Endothelial cell of umbilical vein (primary cell): ENCODE measurements around the gene SIGLEC15. TPM values are rescaled to one million over a fixed set of nuclear protein-coding genes. Genes with fewer than 3 reads are reported as not detected.

ENCODE experiments used
- Bru-seq: library from RNA; stranded (reverse); fragments of 400-500 nt; gene quantifications from one replicate; lab custom pipeline; 2021; lab: Mats Ljungman, UMichigan
- BruChase-seq, 2 experiments: library from RNA; stranded (reverse); fragments of 400-500 nt; gene quantifications; one replicate each; lab custom pipeline; 2021; lab: Mats Ljungman, UMichigan
- BruUV-seq: library from RNA; stranded (reverse); fragments of 400-500 nt; replicated peaks from 2 replicates; lab custom pipeline; 2021; lab: Mats Ljungman, UMichigan
- CTCF ChIA-PET: fragments of 300-600, 350-600 bp; sonication (Branson Sonifier 250); formaldehyde crosslinking; loops from one replicate; lab custom pipeline; 2021; ENCODE audit warnings: antibody characterized with exemption, inconsistent platforms; lab: Charles Lee
- POLR2A ChIA-PET: fragments of 300-600, 350-600 bp; sonication (Branson Sonifier 250); formaldehyde crosslinking; loops from one replicate; lab custom pipeline; 2021; ENCODE audit warnings: antibody characterized with exemption, inconsistent platforms; lab: Charles Lee
- DNase-seq: peaks from one replicate; pipeline ENCODE4 v3.0.0-alpha.2; 2011; ENCODE audit warnings: low read depth, low spot score
- FAIRE-seq: peaks from 2 replicates; lab custom pipeline; 2011; peaks lifted over from hg19 to GRCh38; lab: Jason Lieb, UNC
- H2AFZ ChIP-seq: 2 replicates; pipeline ENCODE4 v1.6.0; 2012; ENCODE audit warnings: low read depth, low read length, control low read depth, inconsistent platforms
- H3K27ac ChIP-seq: 2 replicates; pipeline ENCODE4 v1.5.1; 2011; ENCODE audit warnings: low read depth, mild to moderate bottlenecking, control low read depth, low read length, moderate library complexity; ENCODE audit not compliant: insufficient read depth
- H3K27me3 ChIP-seq, 2 experiments: 2 replicates each; pipeline versions ENCODE4 v1.6.0 to v1.6.1; 2011; ENCODE audit warnings: low read length in 2 of 2, mixed read lengths in 1 of 2; ENCODE audit not compliant: control insufficient read depth in 2 of 2, insufficient read depth in 2 of 2
- H3K36me3 ChIP-seq, 2 experiments: 2 replicates in 1 of 2; 3 replicates in 1 of 2; pipeline ENCODE4 v1.5.1; 2011; ENCODE audit warnings: low read length in 2 of 2, mild to moderate bottlenecking in 1 of 2, moderate library complexity in 1 of 2; ENCODE audit not compliant: control insufficient read depth in 2 of 2, insufficient read depth in 2 of 2; ENCODE audit errors: extremely low read depth in 1 of 2
- H3K4me1 ChIP-seq: 3 replicates; pipeline ENCODE4 v1.5.1; 2011; ENCODE audit warnings: mild to moderate bottlenecking, low read length; ENCODE audit not compliant: control insufficient read depth, insufficient read depth; ENCODE audit errors: extremely low read depth
- H3K4me2 ChIP-seq: 2 replicates; pipeline ENCODE4 v1.6.1; 2011; ENCODE audit warnings: low read length, control low read depth, mixed read lengths; ENCODE audit not compliant: insufficient read depth
- H3K4me3 ChIP-seq, 3 experiments: fragments of 200-600 bp in 1 of 3; sonication (generic), shearing (Covaris generic) in 1 of 3; replicated peaks in 1 of 3; 2 replicates each; pipeline ENCODE4 v1.5.1; 2011 to 2016; ENCODE audit warnings: control low read depth in 3 of 3, low read length in 3 of 3, mild to moderate bottlenecking in 2 of 3, inconsistent platforms in 1 of 3, low read depth in 1 of 3, moderate library complexity in 1 of 3; ENCODE audit not compliant: insufficient read depth in 1 of 3
- H3K79me2 ChIP-seq: 2 replicates; pipeline ENCODE4 v1.6.0; 2012; ENCODE audit warnings: low read length, inconsistent platforms; ENCODE audit not compliant: control insufficient read depth, insufficient read depth
- H3K9ac ChIP-seq: replicated peaks from 2 replicates; pipeline ENCODE3; 2011; ENCODE audit warnings: low read length, control low read depth; ENCODE audit not compliant: insufficient read depth; ENCODE audit errors: extremely low read depth
- H3K9me1 ChIP-seq: replicated peaks from 3 replicates; pipeline ENCODE4 v1.6.0; 2011; ENCODE audit warnings: mild to moderate bottlenecking, low read length; ENCODE audit not compliant: control insufficient read depth, insufficient read depth; ENCODE audit errors: extremely low read depth
- H3K9me3 ChIP-seq: replicated peaks from 2 replicates; pipeline ENCODE4 v1.5.1; 2012; ENCODE audit warnings: low read length, inconsistent platforms; ENCODE audit not compliant: control insufficient read depth, insufficient read depth
- H4K20me1 ChIP-seq: replicated peaks from 2 replicates; pipeline ENCODE3; 2011; ENCODE audit warnings: mild to moderate bottlenecking, low read length; ENCODE audit not compliant: control insufficient read depth, insufficient read depth; ENCODE audit errors: extremely low read depth
- FOS ChIP-seq: IDR thresholded peaks from 2 replicates; pipeline ENCODE4 v1.6.1; 2011; ENCODE audit warnings: mild to moderate bottlenecking, low read length, moderate library complexity, borderline replicate concordance; ENCODE audit not compliant: insufficient read depth
- GATA2 ChIP-seq: IDR thresholded peaks from 2 replicates; pipeline ENCODE4 v1.7.0; 2011; ENCODE audit warnings: low read depth, mild to moderate bottlenecking, moderate library complexity, mixed read lengths, low read length; ENCODE audit not compliant: insufficient read length, insufficient read depth
- JUN ChIP-seq: IDR thresholded peaks from 2 replicates; pipeline ENCODE4 v1.6.1; 2011; ENCODE audit warnings: borderline replicate concordance, low read depth; ENCODE audit not compliant: insufficient read length, insufficient read depth
- MAX ChIP-seq: IDR thresholded peaks from 2 replicates; pipeline ENCODE4 v1.6.1; 2011; ENCODE audit not compliant: insufficient read depth, insufficient read length
- MYC ChIP-seq: IDR thresholded peaks from one replicate; pipeline ENCODE4 v1.6.1; 2011; ENCODE audit warnings: mild to moderate bottlenecking, low read depth, low read length
- POLR2AphosphoS5 ChIP-seq: IDR thresholded peaks from 2 replicates; pipeline ENCODE4 v1.6.1; 2012; ENCODE audit warnings: low read depth, mild to moderate bottlenecking, control low read depth, low read length, moderate library complexity; ENCODE audit not compliant: insufficient read depth
- dilution Hi-C: fragments of 300-500 bp; cut with MboI; formaldehyde crosslinking; loops from one replicate; pipeline ENCODE4 v1.15.0; 2019; ENCODE audit warnings: low sequenced_read_pairs; ENCODE audit not compliant: extremely low pct_ligation_motif_present
- intact Hi-C: fragments of 100-400 bp; cut with micrococcal nuclease; formaldehyde crosslinking; loops from one replicate; pipeline ENCODE4 v1.10.0; 2022
- long read RNA-seq: library from polyadenylated mRNA; stranded (forward); transcript quantifications from one replicate; pipeline ENCODE4 v2.0.0, GENCODE V29; 2021
- polyA minus RNA-seq, 3 experiments: library from RNA; depleted of rRNA, polyadenylated mRNA; stranded (reverse); fragments of >200 nt; gene quantifications; 1 replicate in 1 of 3; 2 replicates in 2 of 3; pipeline ENCODE4 v1.2.3, GENCODE V29; 2011
- polyA plus RNA-seq, 4 experiments: library from polyadenylated mRNA; depleted of rRNA in 3 of 4; stranded (reverse) in 3 of 4; unstranded in 1 of 4; fragments of >200 nt; gene quantifications; 2 replicates each; pipeline versions ENCODE4 v1.2.1 to v1.2.3, GENCODE V29; 2011 to 2012; ENCODE audit warnings: missing spikeins in 1 of 4
- total RNA-seq: library from RNA; stranded (reverse); gene quantifications from 2 replicates; pipeline ENCODE4 v1.2.3, GENCODE V29; 2021

SIGLEC15 gene
- not detected in 2 replicates for total RNA-seq
- polyA plus RNA-seq, result not detected in 2 replicates
- polyA plus RNA-seq (2011; cell fraction: cytosol; rRNA removed), result not detected in 2 replicates
- not detected in 2 replicates for polyA plus RNA-seq (2011; cell fraction: nucleus; rRNA removed)
- polyA plus RNA-seq (2012), result 0.15 TPM in 1 of 2 replicates, not detected in the other
- polyA minus RNA-seq, result not detected in 2 replicates
- polyA minus RNA-seq (2011; cell fraction: cytosol; rRNA and poly(A)+ RNA removed), result not detected
- polyA minus RNA-seq (2011; cell fraction: nucleus; rRNA and poly(A)+ RNA removed), result not detected in 2 replicates
- percentile 5 among the genes with signal in this experiment for Bru-seq, nascent RNA
- BruChase-seq, experiment 1, labeled RNA remaining after a 6-hour chase, result not detected
- BruChase-seq, experiment 2, labeled RNA remaining after a 2-hour chase, result not detected
- long read RNA-seq, result 0 reads

GRCh38 chr18:45825258-45826044 is at the start of gene SIGLEC15:
Gene SIGLEC15, plus strand, starts transcription at chr18:45825675. Its CDS starts 54 bp downstream, at chr18:45825729.
- Histone ChIP-seq H3K36me3 (no peaks in the 10 kb centered on the region), H3K4me3 (no peak within 1 kb of the TSS), H3K9me3 (no peaks in the 10 kb centered on the region), H2AFZ (no peak within 1 kb of the TSS), H3K79me2 (no peaks in the 10 kb centered on the region), H4K20me1 (no peaks in the 10 kb centered on the region), H3K27me3 (peaks cover under 1% of the 10 kb centered on the region in 2 experiments), H3K27ac (no peak within 1 kb of the TSS), H3K4me1 (peaks cover 4% of the 10 kb centered on the region), H3K9me1 (no peaks in the 10 kb centered on the region), H3K9ac (no peak within 1 kb of the TSS), H3K4me2 (no peak within 1 kb of the TSS)
- DNase-seq, result no peak
- ChIA-PET POLR2A (no interaction called here), CTCF (no interaction called here)
- dilution Hi-C loops, result no loop called here
- FAIRE-seq, result no peak
- TF ChIP-seq JUN, result no peak
- peak; percentile 54 for TF ChIP-seq FOS
- no peak for TF ChIP-seq MAX
- TF ChIP-seq GATA2, result no peak
- TF ChIP-seq POLR2AphosphoS5, result no peak
- no peak for TF ChIP-seq MYC
- BruUV-seq, result no TSS peak
- intact Hi-C loops, result no loop called here
